ENCODE measurements around the gene CFAP206. TPM values are rescaled to one million over a fixed set of nuclear protein-coding genes. Genes with fewer than 3 reads are reported as not detected.

CFAP206 gene
- total RNA-seq, 1 experiment from 2014 or later, result 0.12 TPM

Other genes with a start within 250 kb of the CFAP206 start
- 6.5 and 8.1 TPM in 2 replicates for gene SMIM8, start 85.4 kb upstream of the CFAP206 start, total RNA-seq (2014; rRNA removed; shearing (Covaris generic))
- gene GJB7, start 78.7 kb upstream of the CFAP206 start, total RNA-seq (2014; rRNA removed; shearing (Covaris generic)), result not detected in 2 replicates
- gene C6orf163, start 63.2 kb upstream of the CFAP206 start, total RNA-seq (2014; rRNA removed; shearing (Covaris generic)), result 0.12 and 0.29 TPM in 2 replicates
- 23.9 and 27.3 TPM in 2 replicates for gene SLC35A1, start 65.0 kb downstream of the CFAP206 start, total RNA-seq (2014; rRNA removed; shearing (Covaris generic))
- gene RARS2, start 182.0 kb downstream of the CFAP206 start, total RNA-seq (2014; rRNA removed; shearing (Covaris generic)), result 34.7 and 40.4 TPM in 2 replicates
- gene ORC3, start 182.2 kb downstream of the CFAP206 start, total RNA-seq (2014; rRNA removed; shearing (Covaris generic)), result 47.8 and 66.3 TPM in 2 replicates